HS-27A (cell line): ENCODE measurements around the gene LGR6.
A peak's percentile ranks its signal among the peaks of the same experiment; 100 is the strongest.
"Not testable (repeated sequence)": the region's sequence is repeated elsewhere in the genome, so short reads cannot be mapped to it uniquely, and the experiment has no call there.

ENCODE experiments used
- DNase-seq: peaks from one replicate; pipeline ENCODE4 v3.0.0-alpha.2; 2012; ENCODE audit warnings: low read depth, missing footprints

LGR6 gene

GRCh38 chr1:202221911-202222909 lies 28.6 kb downstream of the LGR6 start:
- DNase-seq, result no peak

- DNase-seq, result no peak
Measured at GRCh38 chr1:202223121-202223860, 29.7 kb downstream of the LGR6 start.

- DNase-seq, result no peak
Measured at GRCh38 chr1:202224453-202224852, 30.9 kb downstream of the LGR6 start.

DNA sequence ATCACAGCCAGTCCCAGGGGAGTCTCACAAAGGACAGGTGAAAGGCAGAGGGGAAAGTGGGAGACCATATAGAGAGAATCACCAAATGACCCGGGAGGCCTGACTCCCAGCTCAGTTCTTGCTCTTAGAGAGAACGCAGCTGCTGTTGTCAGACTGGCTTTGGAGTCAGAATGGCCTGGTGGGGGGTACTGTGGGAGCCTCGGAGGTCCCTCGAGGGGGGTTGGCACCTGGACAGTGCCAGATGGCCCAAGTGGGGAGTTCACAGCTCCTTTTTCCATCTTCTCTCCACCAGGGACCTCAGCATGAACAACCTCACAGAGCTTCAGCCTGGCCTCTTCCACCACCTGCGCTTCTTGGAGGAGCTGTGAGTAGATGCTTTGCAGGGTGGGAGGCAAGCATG lies 31.5 kb downstream of the LGR6 start:
- DNase-seq, result no peak

DNA sequence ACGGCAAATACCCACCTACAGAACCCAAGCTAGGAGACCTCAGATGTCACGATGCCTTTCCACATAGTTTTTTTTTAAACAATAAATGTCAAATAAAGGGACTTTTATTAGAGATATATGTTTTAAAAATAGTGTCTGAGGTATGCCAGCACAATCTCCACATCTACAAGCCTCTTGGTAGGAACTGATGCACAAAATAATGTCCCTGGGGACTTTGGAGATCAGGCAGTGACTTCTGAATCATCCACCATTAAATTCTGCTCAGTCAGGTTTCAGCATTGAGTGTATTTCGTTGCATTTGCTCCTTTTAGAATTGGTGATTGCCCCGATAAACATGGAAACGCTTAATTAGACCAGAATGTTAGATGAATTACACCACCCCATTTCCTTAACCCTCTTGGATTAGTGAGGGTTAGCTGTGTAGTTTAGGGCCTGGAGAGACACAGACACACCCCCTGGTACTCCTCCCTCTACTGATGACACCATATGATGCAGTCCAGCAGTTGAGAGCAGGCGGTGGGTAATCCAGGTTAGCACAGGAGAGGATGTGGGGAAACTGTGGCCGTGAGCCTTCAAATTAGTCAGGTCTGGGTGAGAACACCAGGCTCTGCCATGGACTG lies 33.6 kb downstream of the LGR6 start:
- no peak for DNase-seq

- no peak for DNase-seq
Measured at GRCh38 chr1:202227997-202228401, 34.4 kb downstream of the LGR6 start.

- DNase-seq, result no peak
Measured at GRCh38 chr1:202228484-202229122, 35.0 kb downstream of the LGR6 start.

- no peak for DNase-seq
Measured at GRCh38 chr1:202229376-202229775, 35.8 kb downstream of the LGR6 start.

GRCh38 chr1:202230061-202230938 lies 36.7 kb downstream of the LGR6 start:
- DNase-seq, result no peak

GRCh38 chr1:202230939-202231645 lies 37.5 kb downstream of the LGR6 start:
- no peak for DNase-seq

GRCh38 chr1:202233171-202233570 lies 39.6 kb downstream of the LGR6 start:
- no peak for DNase-seq

- no peak for DNase-seq
Measured at GRCh38 chr1:202233804-202234203, 40.2 kb downstream of the LGR6 start.

DNA sequence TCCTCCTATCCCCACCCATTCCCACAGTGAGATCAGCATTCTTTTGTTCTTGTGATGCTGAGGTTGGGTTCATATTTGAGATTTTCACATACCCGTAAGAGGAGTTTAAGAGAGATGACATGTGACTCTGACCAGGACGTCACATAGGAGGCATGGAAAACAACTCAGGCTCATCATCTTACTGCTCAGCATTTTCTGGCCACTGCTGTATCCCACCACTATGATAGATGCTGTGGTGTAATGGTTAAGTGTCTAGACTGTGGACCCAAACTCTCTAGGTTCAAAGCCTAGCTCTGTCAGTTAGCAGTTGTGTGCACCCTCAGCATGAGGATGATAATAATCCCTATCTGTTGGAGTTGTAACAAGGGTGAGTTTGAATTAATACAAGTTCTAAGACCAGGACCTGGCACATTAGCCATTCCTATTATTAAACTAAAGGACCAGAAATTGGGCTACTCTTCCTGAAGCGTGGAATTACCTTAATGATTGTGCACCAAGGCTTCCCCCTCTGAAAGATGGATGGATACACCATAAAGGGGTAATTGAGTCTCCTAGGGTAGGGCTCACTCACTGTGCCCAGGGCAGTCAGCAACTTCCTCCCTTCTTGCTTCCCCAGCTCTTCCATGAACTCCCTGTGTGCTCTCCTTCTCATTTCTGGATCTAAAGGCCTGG lies 40.9 kb downstream of the LGR6 start:
- peak; percentile 27 for DNase-seq

DNA sequence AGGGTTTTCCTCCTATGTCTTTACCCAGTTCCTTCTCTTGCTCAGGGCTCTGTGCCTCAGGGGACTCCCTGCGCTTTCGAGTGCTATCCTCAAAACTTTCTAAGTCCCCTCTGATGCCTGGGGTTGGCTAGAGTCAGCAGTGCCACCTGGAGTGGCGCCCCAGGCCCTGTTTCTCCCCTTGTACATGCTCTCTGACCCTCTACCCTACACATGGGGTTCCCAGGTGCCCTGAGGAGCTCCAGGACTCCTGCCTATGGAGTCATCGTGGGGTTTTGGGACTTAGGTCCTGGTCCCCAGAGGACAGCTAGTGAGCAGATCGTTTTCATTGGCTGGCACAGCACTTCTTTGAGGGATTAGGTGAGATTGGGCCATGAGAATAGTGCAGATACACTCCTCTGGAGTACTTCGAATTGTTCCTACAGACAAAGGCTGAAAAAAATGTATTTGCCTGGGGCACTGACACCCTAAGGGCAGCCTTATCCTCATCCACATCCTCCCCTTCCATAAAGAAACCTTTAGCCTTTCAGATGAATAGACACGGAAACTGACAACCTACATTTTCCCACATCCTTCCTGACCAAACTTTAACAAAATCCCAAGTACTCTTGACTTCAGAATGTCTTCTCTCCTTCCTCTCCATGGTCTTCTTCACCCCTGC lies 41.5 kb downstream of the LGR6 start:
- DNase-seq, result no peak

- DNase-seq, result peak; percentile 86
Measured at GRCh38 chr1:202235856-202236837, 42.5 kb downstream of the LGR6 start.

- no peak for DNase-seq
Measured at GRCh38 chr1:202237052-202237451, 43.5 kb downstream of the LGR6 start.

GRCh38 chr1:202238914-202239313 lies 45.3 kb downstream of the LGR6 start:
- DNase-seq, result no peak

DNA sequence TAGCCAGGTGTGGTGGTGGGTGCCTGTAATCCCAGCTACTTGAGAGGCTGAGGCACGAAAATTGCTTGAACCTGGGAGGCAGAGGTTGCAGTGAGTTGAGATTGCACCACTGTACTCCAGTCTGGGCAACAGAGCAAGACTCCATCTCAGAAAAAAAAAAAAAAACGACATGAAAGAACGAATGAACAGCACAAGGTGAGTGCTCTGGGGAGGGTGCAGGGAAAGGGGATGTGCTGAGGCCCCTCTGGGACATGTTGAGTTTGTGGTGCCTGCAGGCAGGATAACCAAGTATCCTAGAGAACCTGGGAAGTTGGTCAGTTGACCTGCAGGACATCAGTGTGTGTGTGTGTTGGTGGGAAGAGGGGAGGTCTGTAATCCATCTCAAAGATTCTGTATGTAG lies 46.6 kb downstream of the LGR6 start:
- DNase-seq, result not testable (repeated sequence)
